ENCODE results near the gene MISP3. TPM values are rescaled to one million over a fixed set of nuclear protein-coding genes. Genes with fewer than 3 reads are reported as not detected.

The MISP3 gene
- total RNA-seq, 1 donor from 2014 or later, result not detected

GRCh38 chr19:14117668-14118164 is 45.1 kb downstream of the MISP3 start, which contains the start of gene PRKACA:
PRKACA (minus strand) TSS chr19:14117762; CDS start chr19:14117547, 215 bp downstream.
- peak within 1 kb of the TSS; percentile 89 for H3K27ac Mint-ChIP-seq (ENCODE audit: unreplicated experiment)
- H3K4me3 Mint-ChIP-seq (ENCODE audit: unreplicated experiment), result peak within 1 kb of the TSS; percentile 95
- peak; percentile 98 for DNase-seq (ENCODE audit: low spot score)
- peaks cover 10% of the 10 kb centered on the region for H3K27me3 Mint-ChIP-seq (ENCODE audit: unreplicated experiment)
- H3K36me3 Mint-ChIP-seq (ENCODE audit: low read depth, unreplicated experiment), result peaks cover 9% of the 10 kb centered on the region
- peaks cover 47% of the 10 kb centered on the region for H3K4me1 Mint-ChIP-seq (ENCODE audit: unreplicated experiment)
- TF ChIP-seq, protein P1, sequence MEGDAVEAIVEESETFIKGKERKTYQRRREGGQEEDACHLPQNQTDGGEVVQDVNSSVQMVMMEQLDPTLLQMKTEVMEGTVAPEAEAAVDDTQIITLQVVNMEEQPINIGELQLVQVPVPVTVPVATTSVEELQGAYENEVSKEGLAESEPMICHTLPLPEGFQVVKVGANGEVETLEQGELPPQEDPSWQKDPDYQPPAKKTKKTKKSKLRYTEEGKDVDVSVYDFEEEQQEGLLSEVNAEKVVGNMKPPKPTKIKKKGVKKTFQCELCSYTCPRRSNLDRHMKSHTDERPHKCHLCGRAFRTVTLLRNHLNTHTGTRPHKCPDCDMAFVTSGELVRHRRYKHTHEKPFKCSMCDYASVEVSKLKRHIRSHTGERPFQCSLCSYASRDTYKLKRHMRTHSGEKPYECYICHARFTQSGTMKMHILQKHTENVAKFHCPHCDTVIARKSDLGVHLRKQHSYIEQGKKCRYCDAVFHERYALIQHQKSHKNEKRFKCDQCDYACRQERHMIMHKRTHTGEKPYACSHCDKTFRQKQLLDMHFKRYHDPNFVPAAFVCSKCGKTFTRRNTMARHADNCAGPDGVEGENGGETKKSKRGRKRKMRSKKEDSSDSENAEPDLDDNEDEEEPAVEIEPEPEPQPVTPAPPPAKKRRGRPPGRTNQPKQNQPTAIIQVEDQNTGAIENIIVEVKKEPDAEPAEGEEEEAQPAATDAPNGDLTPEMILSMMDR (IDR thresholded peaks at IDR 0.05; ENCODE audit: unreplicated experiment), result no peak
- no peaks in the 10 kb centered on the region for H3K9me3 Mint-ChIP-seq (ENCODE audit: unreplicated experiment)

DNA sequence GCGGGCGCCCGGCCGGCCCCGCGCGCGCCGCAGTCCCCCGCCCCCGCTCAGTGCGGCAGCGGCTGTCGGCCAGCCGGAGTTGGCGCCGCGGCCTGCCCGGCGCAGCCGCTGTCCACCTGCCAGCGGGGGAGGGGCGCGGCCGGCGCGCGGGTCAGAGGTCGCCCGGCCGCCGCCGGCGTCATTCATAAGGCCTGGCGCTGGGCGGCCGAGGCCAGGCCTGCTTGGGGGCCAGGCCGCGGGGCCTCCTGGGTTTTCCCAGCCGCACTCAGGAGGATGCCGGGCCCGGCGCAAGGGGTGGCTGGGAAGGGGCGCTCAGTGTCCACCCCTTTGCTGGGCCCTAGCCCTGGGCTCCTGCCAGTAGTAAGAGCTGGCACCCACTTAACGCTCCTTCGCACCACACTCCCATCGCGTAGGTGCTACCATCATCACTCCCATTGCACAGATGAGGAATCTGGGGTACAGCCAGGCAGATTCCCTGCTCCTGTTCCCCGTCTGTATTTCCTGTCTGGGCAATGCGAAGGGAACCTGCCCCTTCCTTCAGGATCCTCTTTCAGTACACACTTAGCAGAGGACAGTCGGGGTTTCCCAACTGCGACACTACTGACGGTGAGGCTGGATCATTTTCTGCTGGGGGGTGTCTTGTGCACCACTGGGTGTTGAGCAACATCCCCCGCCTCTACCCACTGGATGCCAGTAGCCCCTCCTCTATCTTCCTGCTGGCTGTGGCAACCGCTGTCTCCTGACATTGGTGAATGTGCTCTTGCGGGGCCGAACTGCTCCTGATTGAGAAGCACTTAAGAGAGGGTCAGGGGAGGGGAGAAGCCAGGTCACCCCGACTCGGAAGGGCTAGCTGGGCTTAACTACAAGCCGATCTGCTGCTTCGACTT is 45.8 kb downstream of the MISP3 start:
- Mint-ChIP-seq H3K4me3 (ENCODE audit: unreplicated experiment) (peak overlapping the region; percentile 90), H3K27me3 (ENCODE audit: unreplicated experiment) (peaks cover 7% of the 10 kb centered on the region), H3K4me1 (ENCODE audit: unreplicated experiment) (peaks cover 40% of the 10 kb centered on the region), H3K9me3 (ENCODE audit: unreplicated experiment) (no peaks in the 10 kb centered on the region), H3K27ac (ENCODE audit: unreplicated experiment) (peak overlapping the region; percentile 89), H3K36me3 (ENCODE audit: low read depth, unreplicated experiment) (peaks cover 9% of the 10 kb centered on the region)
- no peak for DNase-seq (ENCODE audit: low spot score)
- TF ChIP-seq, protein P1 (IDR thresholded peaks at IDR 0.05; ENCODE audit: unreplicated experiment), result no peak

DNA sequence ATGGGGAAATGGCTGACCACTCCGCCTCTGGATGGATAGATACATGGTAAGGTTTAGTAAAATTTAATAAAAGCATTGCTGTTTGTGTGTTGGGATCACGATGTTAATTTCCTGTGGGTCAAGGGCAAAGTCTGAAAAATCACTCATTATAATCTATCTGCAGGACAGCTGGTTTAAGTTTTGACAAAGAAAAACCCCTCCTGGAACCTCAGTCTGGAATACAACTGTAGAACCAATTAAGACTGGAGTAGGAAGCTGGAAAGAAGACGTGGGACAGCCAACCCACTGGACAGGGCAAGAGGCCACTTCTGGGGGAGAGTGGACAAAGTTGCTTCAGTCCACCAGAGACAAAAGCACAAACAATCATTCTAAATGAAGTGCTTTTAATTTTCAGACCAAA is 46.6 kb downstream of the MISP3 start:
- peaks cover 9% of the 10 kb centered on the region for H3K36me3 Mint-ChIP-seq (ENCODE audit: low read depth, unreplicated experiment)
- no peaks in the 10 kb centered on the region for H3K9me3 Mint-ChIP-seq (ENCODE audit: unreplicated experiment)
- peaks cover 7% of the 10 kb centered on the region for H3K27me3 Mint-ChIP-seq (ENCODE audit: unreplicated experiment)
- TF ChIP-seq, protein P1 (IDR thresholded peaks at IDR 0.05; ENCODE audit: unreplicated experiment), result no peak
- DNase-seq (ENCODE audit: low spot score), result no peak
- H3K4me3 Mint-ChIP-seq (ENCODE audit: unreplicated experiment), result peak overlapping the region; percentile 90
- H3K4me1 Mint-ChIP-seq (ENCODE audit: unreplicated experiment), result peaks cover 34% of the 10 kb centered on the region
- H3K27ac Mint-ChIP-seq (ENCODE audit: unreplicated experiment), result peak overlapping the region; percentile 89

- Mint-ChIP-seq H3K27me3 (ENCODE audit: unreplicated experiment) (peaks cover 10% of the 10 kb centered on the region), H3K27ac (ENCODE audit: unreplicated experiment) (peak overlapping the region; percentile 48), H3K36me3 (ENCODE audit: low read depth, unreplicated experiment) (peaks cover 9% of the 10 kb centered on the region), H3K4me1 (ENCODE audit: unreplicated experiment) (peaks cover 34% of the 10 kb centered on the region), H3K9me3 (ENCODE audit: unreplicated experiment) (no peaks in the 10 kb centered on the region), H3K4me3 (ENCODE audit: unreplicated experiment) (no peak overlapping the region)
- no peak for DNase-seq (ENCODE audit: low spot score)
- TF ChIP-seq, protein P1 (IDR thresholded peaks at IDR 0.05; ENCODE audit: unreplicated experiment), result no peak
Observed at GRCh38 chr19:14119644-14120496, 47.3 kb downstream of the MISP3 start.
